NCI-H2171 (cell line): ENCODE data around the gene KLC3.

Experiments
- DNase-seq: peaks from one replicate; lab custom pipeline; 2025; lab: John Stamatoyannopoulos, UW

The KLC3 gene

GRCh38 chr19:45348367-45349125 lies 8.0 kb downstream of the KLC3 start:
- no peak for DNase-seq

DNA sequence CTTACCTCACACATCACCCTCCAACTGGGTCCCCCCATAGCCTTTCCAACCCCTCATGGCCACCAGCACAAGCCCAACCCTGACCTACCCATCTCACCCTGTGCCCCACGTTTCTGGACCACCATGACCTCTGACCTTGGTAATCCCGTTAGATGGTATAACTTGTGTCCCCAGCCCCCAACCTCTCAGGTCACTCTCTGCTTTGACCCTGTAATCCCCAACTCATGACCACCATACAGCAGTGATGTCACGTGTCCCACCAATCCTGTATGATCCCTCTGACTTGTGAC lies 8.5 kb downstream of the KLC3 start:
- DNase-seq = no peak

DNA sequence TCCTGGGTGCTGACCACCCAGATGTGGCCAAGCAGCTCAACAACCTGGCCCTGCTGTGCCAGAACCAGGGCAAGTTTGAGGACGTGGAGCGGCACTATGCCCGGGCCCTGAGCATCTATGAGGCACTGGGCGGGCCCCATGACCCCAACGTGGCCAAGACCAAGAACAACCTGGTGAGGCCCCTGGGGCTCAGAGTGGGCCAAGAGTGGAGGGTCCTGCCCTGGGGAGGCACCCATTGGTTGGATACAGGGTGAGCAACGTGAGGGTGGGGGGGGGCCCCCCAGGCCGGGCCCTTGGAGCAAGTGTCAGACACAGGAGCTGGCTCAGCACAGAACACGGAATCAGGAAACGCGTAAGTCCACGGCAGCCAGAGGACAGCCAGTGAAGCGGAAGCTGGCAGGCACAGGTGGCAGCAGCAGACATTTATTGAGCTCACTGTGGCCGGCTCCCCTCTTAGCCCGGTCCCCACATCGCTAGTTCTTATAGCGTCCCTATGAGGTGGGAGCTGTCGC lies 8.9 kb downstream of the KLC3 start:
- no peak for DNase-seq

- no peak for DNase-seq
Observed at GRCh38 chr19:45350477-45351058, 10.0 kb downstream of the KLC3 start.

DNA sequence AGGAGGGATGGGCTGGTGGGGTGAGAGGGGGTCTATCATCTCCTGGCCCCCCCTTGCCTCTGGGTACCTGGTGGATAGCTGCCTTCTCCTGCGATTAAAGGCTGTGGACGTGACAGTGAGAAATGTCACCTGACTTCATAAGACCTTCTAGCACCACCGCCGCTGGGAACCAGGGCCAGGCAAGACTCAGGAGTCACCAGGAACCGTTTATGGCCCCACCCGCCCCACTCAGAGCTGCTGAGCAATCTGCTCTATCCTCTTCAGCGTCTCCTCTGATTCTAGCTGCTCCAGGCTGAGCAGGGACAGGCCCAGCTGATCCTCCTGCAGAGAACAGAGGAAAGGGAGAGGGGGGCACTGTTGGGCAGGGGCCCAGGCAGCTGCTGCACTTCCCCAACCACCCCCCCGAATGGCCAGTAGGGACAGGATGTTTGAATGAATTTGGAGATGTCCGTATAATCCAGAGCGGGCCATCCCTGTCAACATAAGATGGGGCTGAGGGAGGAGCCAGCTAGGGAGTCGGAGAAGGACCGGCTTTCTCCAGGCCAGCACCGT lies 10.9 kb downstream of the KLC3 start:
- DNase-seq = no peak

GRCh38 chr19:45352062-45352461 lies 11.5 kb downstream of the KLC3 start:
- no peak for DNase-seq

- no peak for DNase-seq
Observed at GRCh38 chr19:45352471-45352870, 11.9 kb downstream of the KLC3 start.

DNA sequence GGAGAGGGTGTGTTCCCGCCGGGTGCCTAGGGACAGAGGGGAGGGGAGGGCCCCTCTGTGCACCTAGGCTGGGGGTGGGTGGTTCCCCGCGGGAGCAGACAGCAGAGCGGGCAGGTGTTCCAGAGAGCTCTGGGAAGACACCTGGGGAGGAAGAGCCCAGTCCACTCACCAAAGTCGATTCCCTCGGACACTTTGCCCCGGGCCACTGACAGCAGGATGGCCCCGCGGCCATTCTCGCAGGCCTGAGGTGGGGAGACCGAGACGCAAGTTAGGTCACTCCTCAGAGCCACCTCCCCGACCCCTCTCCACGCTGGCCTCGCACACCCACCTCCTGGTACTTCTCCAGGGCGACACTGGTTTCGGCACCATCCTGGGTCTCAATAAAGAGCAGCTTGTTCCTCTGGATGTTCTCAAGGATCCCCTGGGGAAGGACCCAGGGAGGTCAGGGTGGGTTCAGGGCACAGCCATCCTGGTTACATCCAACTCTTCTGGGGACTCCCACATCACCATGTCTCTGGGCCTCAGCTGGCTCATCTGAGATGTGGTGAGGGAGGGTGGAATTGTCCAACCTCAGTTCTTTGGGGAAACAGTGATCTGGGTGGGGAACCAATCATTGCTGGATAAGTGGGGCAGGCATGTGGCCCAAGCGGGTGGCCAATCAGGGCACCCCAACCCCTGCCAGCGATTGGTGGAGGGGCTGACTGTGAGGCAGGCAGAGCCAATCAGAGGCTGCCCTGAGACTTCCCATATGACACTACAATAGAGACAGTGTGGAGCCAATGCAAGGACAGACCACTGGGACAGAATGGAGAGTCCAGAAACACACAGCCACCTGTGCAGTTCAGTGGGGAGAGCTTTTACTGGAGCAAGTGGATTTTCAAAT lies 12.6 kb downstream of the KLC3 start:
- DNase-seq = no peak

DNA sequence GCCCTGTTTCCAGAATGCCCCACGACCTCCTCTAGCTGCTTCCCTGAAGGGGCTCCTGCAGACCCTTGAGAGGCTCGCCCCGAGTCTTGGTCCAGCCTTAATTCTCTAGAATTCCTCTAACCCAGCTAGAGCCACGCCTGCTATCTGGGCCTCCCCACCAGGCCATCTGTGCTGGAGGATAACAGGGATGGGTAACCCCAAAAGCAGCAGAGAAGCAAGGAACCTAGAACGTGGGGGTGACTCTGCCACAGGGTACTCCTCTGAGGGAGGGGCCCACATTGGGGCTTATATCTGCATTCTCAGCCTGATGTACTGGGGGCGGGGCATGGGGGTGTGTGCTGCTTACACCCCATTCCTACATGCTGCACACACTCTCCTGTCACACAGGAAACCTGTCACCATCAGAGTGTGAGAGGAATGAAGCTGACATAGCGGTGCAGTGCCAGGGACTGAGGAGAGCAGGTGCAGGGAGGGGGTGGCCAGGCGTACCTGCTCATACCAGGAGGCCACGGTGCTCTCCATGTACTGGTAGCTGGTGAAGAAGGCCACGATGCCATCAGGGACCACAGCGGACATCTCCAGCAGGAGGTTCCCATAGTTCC lies 13.8 kb downstream of the KLC3 start:
- no peak for DNase-seq

GRCh38 chr19:45355402-45355801 lies 14.9 kb downstream of the KLC3 start:
- DNase-seq = no peak

DNA sequence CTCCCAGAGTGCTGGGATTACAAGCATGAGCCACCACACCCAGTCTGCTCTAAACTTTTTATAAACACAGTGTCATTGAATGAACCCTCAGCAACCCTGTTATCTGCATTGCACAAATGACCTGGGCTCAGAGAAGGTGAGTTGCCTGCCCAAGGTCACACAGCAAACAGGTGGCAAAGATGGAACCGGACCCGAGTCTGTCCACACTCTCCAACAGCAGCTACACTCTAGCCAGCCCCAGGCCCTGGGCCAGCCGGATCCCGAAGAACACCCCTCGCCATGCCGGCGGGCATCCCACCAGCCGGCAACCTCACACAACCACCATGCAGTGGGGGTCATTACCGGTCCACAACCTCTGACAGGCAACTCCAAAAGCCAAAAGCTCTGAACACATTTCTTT lies 15.4 kb downstream of the KLC3 start:
- DNase-seq = no peak

DNA sequence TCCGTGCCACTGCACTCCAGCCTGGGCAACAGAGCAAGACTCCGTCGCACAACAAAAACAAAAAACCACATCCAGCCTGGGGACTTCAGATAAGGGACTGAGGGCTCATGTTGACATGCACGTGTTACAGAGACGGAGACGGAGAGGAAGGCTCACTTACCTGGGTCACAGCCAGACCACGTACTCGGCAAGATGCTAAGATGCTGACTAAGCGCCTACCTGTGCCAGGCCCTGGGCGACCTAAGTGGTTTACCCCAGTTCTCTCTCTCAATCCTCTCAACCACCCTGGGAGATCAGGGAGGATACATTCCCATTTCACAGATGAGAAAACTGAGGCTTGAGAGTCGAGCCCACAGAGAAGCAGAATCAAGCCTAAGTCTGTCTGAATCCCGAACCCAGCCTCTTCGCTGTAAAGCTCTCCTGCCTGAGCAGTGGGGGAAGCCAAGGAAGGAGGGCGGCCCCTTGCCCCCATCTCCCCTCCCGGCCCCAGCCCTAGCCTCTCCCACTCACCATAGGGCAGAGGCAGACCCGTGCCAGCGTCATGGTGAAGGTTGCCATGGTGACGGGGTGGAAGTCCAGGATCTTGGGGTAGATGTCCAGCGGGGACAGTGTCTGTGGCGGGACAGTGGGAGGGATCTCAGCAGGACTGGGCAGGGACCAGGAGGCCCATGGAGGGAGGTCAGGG lies 16.4 kb downstream of the KLC3 start:
- DNase-seq = no peak

DNA sequence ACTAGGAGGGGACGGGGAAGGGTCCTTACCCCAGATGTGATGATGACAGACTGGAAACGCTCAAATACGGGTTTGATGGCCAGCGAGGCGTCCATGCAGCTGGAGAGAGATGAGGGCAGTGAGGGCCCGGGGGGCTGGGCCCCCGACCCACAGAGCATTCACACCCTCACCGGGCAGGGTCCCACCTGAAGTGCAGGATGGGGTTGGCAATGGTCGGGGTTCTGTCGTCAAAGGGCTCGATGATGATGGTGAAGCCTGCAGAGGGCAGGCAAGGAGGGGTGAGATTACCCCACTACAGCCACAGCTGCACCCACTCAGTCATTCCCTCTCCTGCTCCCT lies 16.9 kb downstream of the KLC3 start:
- DNase-seq = no peak

DNA sequence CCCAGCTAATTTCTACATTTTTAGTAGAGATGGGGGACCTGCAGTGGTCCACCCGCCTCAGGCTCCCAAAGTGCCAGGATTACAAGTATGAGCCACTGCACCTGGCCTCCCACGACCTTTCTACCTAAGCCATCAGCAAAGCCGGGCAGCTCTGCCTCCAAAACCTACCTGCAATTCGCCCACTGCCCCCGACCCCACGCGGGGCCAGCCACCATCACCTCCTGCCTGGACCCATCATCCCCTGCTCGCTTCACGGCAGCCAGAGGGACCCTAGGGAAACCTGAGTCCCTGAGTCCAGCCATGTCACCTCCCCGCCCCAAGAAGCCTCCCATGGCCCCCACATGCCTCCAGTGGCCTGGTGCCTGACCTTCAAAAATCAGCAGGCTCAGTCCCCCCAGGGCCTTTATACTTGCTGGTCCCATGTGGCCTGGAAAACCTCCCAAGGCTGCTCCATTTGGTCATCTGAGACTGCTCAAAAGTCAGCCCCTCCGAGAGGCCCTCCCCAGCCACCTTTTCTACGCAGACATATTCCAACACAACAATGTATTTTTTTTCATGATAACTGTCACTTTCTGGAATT lies 17.8 kb downstream of the KLC3 start:
- DNase-seq = no peak

GRCh38 chr19:45361608-45362007 lies 21.1 kb downstream of the KLC3 start:
- DNase-seq = no peak

DNA sequence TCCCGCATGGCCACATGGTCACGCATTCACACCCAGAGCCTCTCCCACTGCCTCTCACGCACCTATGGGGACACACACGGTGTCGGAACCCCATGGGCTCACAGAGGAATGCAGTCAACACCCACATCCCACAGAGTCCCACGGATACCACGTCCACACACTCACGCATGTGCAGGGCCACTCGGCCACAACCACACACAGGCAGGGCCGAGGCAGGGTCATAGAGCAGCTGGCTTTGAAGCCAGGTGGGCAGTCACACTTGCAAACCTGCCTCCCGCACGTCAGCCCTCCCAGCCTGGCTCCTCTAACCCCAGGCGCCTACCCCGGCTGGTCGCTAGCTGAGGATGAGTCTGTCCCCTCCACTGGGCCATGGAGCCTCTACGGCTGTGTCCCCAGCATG lies 21.7 kb downstream of the KLC3 start:
- no peak for DNase-seq

GRCh38 chr19:45363861-45364459 lies 23.4 kb downstream of the KLC3 start:
- no peak for DNase-seq

- no peak for DNase-seq
Observed at GRCh38 chr19:45364696-45365095, 24.1 kb downstream of the KLC3 start.

DNA sequence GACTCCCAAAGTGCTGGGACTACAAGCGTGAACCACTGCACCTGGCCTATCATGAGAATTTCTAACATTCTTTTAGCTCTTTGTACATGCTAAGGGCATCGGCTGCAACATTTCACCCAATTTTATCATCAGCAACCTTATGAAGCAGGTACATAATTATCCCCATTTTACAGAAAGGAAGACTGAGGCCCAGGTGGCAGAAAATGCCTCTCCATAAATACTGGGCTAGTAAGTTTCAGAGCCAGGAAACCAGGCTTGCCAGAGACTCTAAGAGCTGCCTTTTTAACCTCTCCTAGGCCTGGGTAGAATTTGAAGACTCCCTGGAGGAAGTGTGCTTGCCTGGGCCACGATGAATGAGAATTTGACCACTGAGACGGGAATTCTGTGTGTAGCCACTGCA lies 27.6 kb downstream of the KLC3 start:
- no peak for DNase-seq

DNA sequence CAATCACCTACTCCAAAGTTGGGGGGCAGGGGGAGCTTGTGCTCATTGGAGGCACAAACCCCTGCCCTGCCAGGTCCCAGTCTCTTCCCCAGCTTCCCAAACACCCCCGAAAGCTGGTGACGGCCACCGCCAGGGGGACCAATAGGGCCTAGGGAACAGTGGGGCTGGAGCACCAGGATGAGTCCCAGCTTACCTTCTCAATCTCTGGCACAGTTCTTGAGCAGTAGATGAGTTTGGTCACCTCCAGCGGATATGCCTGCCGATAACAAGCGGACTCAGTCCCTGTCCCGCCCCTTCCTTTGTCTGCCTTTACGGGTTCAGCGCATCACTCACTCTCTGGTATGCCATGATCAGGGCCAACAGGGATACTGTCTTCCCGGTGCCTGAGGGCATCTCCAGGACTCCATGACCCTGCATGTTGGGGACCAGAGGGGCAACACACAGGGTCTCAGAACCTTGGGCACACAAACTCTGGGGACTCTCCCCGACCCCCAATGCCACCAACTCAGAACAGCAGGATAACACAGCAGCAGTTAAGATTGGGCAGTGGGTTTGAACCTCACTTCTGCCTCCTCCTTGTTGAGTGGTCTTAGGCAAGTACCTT lies 28.3 kb downstream of the KLC3 start:
- DNase-seq = no peak
